Measurements from ENCODE around the gene CCL2. TPM values are rescaled to one million over a fixed set of nuclear protein-coding genes. Genes with fewer than 3 reads are reported as not detected.

Gene CCL2
- total RNA-seq, 1 experiment from 2014 or later = 1.4 TPM

DNA sequence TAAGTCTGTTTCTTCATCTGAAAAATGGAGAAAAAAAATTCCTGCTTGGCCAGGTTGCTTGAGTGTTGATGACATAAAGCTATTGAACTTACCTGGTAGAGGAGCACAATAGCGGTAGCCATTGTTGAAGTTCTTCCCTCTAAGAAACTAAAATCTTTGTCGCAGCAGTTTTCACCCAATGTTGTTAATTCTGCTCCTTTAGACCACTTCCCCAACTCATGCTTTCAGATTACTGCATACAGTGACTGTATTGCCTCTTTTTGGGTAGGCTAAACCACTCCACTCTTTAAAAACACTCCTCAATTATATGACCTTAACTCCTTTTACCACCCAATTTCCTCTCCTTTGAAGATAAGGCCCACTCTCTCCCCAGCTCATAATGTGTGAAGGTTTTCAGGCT, 35.7 kb upstream of the CCL2 start:
- H4K8ac ChIP-seq (replicated peaks; ENCODE audit: insufficient read length, low read depth, low read length) = no peak overlapping the region
- no peak overlapping the region for H3K23ac ChIP-seq (ENCODE audit: insufficient read length, low read depth, low read length)
- no peak overlapping the region for H2BK15ac ChIP-seq (ENCODE audit: low read depth, low read length)
- H4K91ac ChIP-seq (ENCODE audit: insufficient read length, low read depth, low read length) = no peak overlapping the region
- H2BK120ac ChIP-seq (ENCODE audit: low read depth, low read length, poor library complexity, severe bottlenecking) = no peak overlapping the region
- peaks cover 26 to 29% of the 10 kb centered on the region in 2 experiments for H3K9me3 Mint-ChIP-seq
- H3T11ph ChIP-seq (ENCODE audit: low read length) = no peak overlapping the region
- H3K9ac ChIP-seq (ENCODE audit: extremely low read depth, insufficient read length, low read length) = no peak overlapping the region
- H3K4me1 Mint-ChIP-seq = no peaks in the 10 kb centered on the region
- TF ChIP-seq CTCF (conservative IDR thresholded peaks at IDR 0.05) = no peak
- H3K27me3 Mint-ChIP-seq (ENCODE audit: low read depth) = peaks cover 8% of the 10 kb centered on the region
- no peak overlapping the region for H3K56ac ChIP-seq (ENCODE audit: insufficient read length, low read depth, low read length)
- H3K27ac Mint-ChIP-seq = no peak overlapping the region
- H3K4ac ChIP-seq (ENCODE audit: low read depth, low read length) = no peak overlapping the region
- no peak overlapping the region for H4K5ac ChIP-seq (ENCODE audit: insufficient read length, low read depth, low read length)
- H3K18ac ChIP-seq (ENCODE audit: insufficient read length, low read depth, low read length) = no peak overlapping the region
- H3K4me1 ChIP-seq (ENCODE audit: insufficient read depth, low read length) = no peaks in the 10 kb centered on the region
- no peak overlapping the region for H2BK20ac ChIP-seq (ENCODE audit: low read depth, low read length, poor library complexity, severe bottlenecking)
- H3K27ac ChIP-seq (ENCODE audit: insufficient read length, low read depth, low read length) = no peak overlapping the region
- H3K14ac ChIP-seq (ENCODE audit: insufficient read depth, low read length) = no peak overlapping the region
- no peak overlapping the region for H3K4me2 ChIP-seq (ENCODE audit: insufficient read depth, insufficient read length, low read length)
- no peaks in the 10 kb centered on the region for H3K79me1 ChIP-seq (ENCODE audit: insufficient read depth, low read depth, low read length, poor library complexity, severe bottlenecking)
- H2AK5ac ChIP-seq (ENCODE audit: insufficient read length, low read length) = no peak overlapping the region
- H4K20me1 ChIP-seq (ENCODE audit: control insufficient read depth, insufficient read depth, insufficient read length) = no peaks in the 10 kb centered on the region
- no peak for DNase-seq
- H3K4me3 Mint-ChIP-seq = no peak overlapping the region
- H3K79me2 ChIP-seq (ENCODE audit: insufficient read depth, low read length) = no peaks in the 10 kb centered on the region
- H3K27me3 ChIP-seq (ENCODE audit: insufficient read depth, low read length) = no peaks in the 10 kb centered on the region
- H2BK12ac ChIP-seq (ENCODE audit: insufficient read length, low read depth, low read length) = no peak overlapping the region
- H2BK5ac ChIP-seq (ENCODE audit: insufficient read length, low read length) = no peak overlapping the region
- no peaks in the 10 kb centered on the region for H3K9me3 ChIP-seq (ENCODE audit: control insufficient read depth, low read depth, low read length)
- peaks cover 0 to 10% (median 5%) of the 10 kb centered on the region in 3 experiments; a peak in 4 of 7 replicates for H3K36me3 Mint-ChIP-seq (ENCODE audit: insufficient read depth in 1 of 3, low read depth in 3 of 3)
- no peaks in the 10 kb centered on the region for H3K23me2 ChIP-seq (ENCODE audit: insufficient read length, low read depth, low read length, poor library complexity, severe bottlenecking)
- H2AFZ ChIP-seq (ENCODE audit: low read length) = no peak overlapping the region
- no CpG with 5 or more reads among the region's 2 CpGs for WGBS (ENCODE audit: extremely low coverage, insufficient read length, low lambda C conversion rate)
